ENCODE results near the gene CMTM5. TPM values are rescaled to one million over a fixed set of nuclear protein-coding genes. Genes with fewer than 3 reads are reported as not detected.

The CMTM5 gene
- total RNA-seq, 1 experiment from 2014 or later: not detected

- ATAC-seq (no peak), DNase-seq (ENCODE audit: low read depth, low spot score) (no peak)
- TF ChIP-seq SIN3A (IDR thresholded peaks at IDR 0.05; ENCODE audit: borderline replicate concordance, insufficient read depth, low read depth, low read length) (no peak), TCF7L2 (IDR thresholded peaks at IDR 0.05; ENCODE audit: low read depth, low read length) (no peak), CTCF (IDR thresholded peaks at IDR 0.05) (no peak), POLR2AphosphoS5 (IDR thresholded peaks at IDR 0.05; ENCODE audit: low read depth, low read length) (no peak)
- TF ChIP-seq, protein P1, sequence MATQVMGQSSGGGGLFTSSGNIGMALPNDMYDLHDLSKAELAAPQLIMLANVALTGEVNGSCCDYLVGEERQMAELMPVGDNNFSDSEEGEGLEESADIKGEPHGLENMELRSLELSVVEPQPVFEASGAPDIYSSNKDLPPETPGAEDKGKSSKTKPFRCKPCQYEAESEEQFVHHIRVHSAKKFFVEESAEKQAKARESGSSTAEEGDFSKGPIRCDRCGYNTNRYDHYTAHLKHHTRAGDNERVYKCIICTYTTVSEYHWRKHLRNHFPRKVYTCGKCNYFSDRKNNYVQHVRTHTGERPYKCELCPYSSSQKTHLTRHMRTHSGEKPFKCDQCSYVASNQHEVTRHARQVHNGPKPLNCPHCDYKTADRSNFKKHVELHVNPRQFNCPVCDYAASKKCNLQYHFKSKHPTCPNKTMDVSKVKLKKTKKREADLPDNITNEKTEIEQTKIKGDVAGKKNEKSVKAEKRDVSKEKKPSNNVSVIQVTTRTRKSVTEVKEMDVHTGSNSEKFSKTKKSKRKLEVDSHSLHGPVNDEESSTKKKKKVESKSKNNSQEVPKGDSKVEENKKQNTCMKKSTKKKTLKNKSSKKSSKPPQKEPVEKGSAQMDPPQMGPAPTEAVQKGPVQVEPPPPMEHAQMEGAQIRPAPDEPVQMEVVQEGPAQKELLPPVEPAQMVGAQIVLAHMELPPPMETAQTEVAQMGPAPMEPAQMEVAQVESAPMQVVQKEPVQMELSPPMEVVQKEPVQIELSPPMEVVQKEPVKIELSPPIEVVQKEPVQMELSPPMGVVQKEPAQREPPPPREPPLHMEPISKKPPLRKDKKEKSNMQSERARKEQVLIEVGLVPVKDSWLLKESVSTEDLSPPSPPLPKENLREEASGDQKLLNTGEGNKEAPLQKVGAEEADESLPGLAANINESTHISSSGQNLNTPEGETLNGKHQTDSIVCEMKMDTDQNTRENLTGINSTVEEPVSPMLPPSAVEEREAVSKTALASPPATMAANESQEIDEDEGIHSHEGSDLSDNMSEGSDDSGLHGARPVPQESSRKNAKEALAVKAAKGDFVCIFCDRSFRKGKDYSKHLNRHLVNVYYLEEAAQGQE (IDR thresholded peaks at IDR 0.05; ENCODE audit: insufficient read depth in 1 of 2, low read depth in 2 of 2, low read length in 1 of 2): no peak
- in situ Hi-C loops (cut with HindIII; ENCODE audit: low pct_unique_long_range_greater_than_20kb, low sequenced_read_pairs) (no loop called here), intact Hi-C loops (cut with micrococcal nuclease; ENCODE audit: unreplicated experiment) (no loop called here)
- Histone ChIP-seq H3K4me1 (ENCODE audit: control insufficient read depth, insufficient read depth, low read length) (no peaks in the 10 kb centered on the region), H3K36me3 (ENCODE audit: control insufficient read depth, insufficient read depth, low read length) (no peaks in the 10 kb centered on the region), H3K9me3 (ENCODE audit: control insufficient read depth, insufficient read depth, low read depth, low read length) (no peaks in the 10 kb centered on the region), H3K4me3 (ENCODE audit: low read depth in 2 of 2, low read length in 2 of 2) (no peak overlapping the region), H3K27ac (ENCODE audit: low read length) (no peak overlapping the region), H3K27me3 (ENCODE audit: control insufficient read depth, insufficient read depth, low read length) (no peaks in the 10 kb centered on the region)
- ChIA-PET CTCF (interaction anchor here (0.5 to 1.0 kb wide), 2 partner anchors 18 to 112 kb away, joined by 3 to 7 read pairs; no protein-coding TSS in a partner anchor), POLR2A (no interaction called here)
- BruUV-seq (replicated peaks): no TSS peak
Measured at GRCh38 chr14:23378612-23379220, 1.9 kb downstream of the CMTM5 start.

DNA sequence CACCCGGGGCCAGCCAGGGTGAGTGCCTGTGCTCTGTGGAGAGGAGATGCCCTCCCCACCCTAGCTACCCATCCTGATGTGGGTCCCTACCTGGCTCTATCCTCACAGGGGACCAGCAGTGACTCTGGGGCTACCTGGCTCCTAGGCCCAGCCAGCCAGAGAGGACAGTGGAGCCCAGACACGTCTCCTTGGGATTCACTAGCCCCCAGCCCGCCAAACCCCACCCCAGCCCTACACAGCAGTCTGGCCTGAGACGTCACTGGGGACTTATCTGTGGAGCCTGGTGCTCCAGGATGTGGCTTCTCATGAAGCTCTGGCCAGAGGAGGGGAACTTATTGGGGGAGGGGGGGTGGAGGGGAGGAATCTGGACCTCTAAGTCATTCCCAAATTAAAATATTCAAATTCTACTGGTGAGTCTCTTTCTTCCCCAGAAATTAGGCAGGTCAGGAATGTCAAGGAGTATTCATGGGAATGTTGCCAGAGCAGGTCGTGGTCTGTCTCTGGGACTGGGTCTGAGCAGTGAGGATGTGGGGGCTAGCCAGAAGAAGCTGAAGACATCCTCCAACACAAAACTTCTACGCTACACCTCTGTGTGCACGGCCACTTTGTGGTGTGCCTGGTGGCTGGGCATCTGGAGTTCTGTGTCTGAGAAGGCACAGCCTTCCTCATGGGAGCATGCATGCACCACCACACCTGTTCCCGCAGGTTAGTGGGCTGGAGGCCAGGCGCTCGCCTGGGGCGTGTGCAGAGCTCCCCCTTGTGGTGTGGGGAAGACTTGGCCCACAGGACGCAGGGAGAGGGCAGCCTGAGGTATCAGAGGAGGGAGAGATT is 2.7 kb downstream of the CMTM5 start:
- no peaks in the 10 kb centered on the region for H3K36me3 ChIP-seq (ENCODE audit: control insufficient read depth, insufficient read depth, low read length)
- ChIA-PET POLR2A (interaction anchor here (0.7 kb wide), 1 partner anchor 128 kb away, joined by 3 read pairs; no protein-coding TSS in a partner anchor), CTCF (interaction anchor here (1.0 to 1.4 kb wide), 5 partner anchors 15 to 259 kb away, joined by 3 to 8 read pairs (median 4); no protein-coding TSS in a partner anchor)
- ATAC-seq (peak; percentile 84), DNase-seq (ENCODE audit: low read depth, low spot score) (peak; percentile 36)
- TF ChIP-seq SIN3A (IDR thresholded peaks at IDR 0.05; ENCODE audit: borderline replicate concordance, insufficient read depth, low read depth, low read length) (no peak), CTCF (IDR thresholded peaks at IDR 0.05) (peak; percentile 91), POLR2AphosphoS5 (IDR thresholded peaks at IDR 0.05; ENCODE audit: low read depth, low read length) (no peak), TCF7L2 (IDR thresholded peaks at IDR 0.05; ENCODE audit: low read depth, low read length) (no peak)
- H3K4me3 ChIP-seq (ENCODE audit: low read depth in 2 of 2, low read length in 2 of 2): no peak overlapping the region
- no peaks in the 10 kb centered on the region for H3K9me3 ChIP-seq (ENCODE audit: control insufficient read depth, insufficient read depth, low read depth, low read length)
- intact Hi-C loops (cut with micrococcal nuclease; ENCODE audit: unreplicated experiment): loop anchor here (5.0 kb wide), 1 partner anchor 52 kb away; no protein-coding TSS in a partner anchor
- BruUV-seq (replicated peaks): no TSS peak
- H3K4me1 ChIP-seq (ENCODE audit: control insufficient read depth, insufficient read depth, low read length): no peaks in the 10 kb centered on the region
- H3K27ac ChIP-seq (ENCODE audit: low read length): no peak overlapping the region
- H3K27me3 ChIP-seq (ENCODE audit: control insufficient read depth, insufficient read depth, low read length): no peaks in the 10 kb centered on the region
- in situ Hi-C loops (cut with HindIII; ENCODE audit: low pct_unique_long_range_greater_than_20kb, low sequenced_read_pairs): no loop called here
